B cell (primary cell): ENCODE measurements around the gene CLSTN2.

ENCODE experiments used
- CTCF ChIP-seq: fragments of 200-600 bp; IDR thresholded peaks from one replicate; pipeline ENCODE4 v1.8.0; 2022; ENCODE audit warnings: antibody characterized with exemption, mild to moderate bottlenecking
- EZH2 ChIP-seq: IDR thresholded peaks from 2 replicates; pipeline ENCODE4 v1.6.1; 2012; ENCODE audit warnings: borderline replicate concordance, low read depth, mild to moderate bottlenecking, moderate library complexity, low read length; ENCODE audit not compliant: insufficient read depth, poor library complexity, severe bottlenecking

GRCh38 chr3:140468407-140468806 is 533.4 kb downstream of the CLSTN2 start:
- TF ChIP-seq CTCF = no peak
- TF ChIP-seq EZH2 = no peak
